ENCODE data around the gene GHITM. TPM values are rescaled to one million over a fixed set of nuclear protein-coding genes. Genes with fewer than 3 reads are reported as not detected.

The GHITM gene
- total and polyA plus RNA-seq, 2 of the 13 experiments (the other 11 are each of a cell fraction or from before 2014, with no cell fraction given): 163 to 212 TPM

GRCh38 chr10:84177541-84178141 is 38.3 kb downstream of the GHITM start:
- Histone ChIP-seq H3K27me3 (ENCODE audit: control insufficient read depth in 1 of 2, insufficient read depth in 2 of 2, low read length in 2 of 2) (peaks cover 0 to 6% of the 10 kb centered on the region in 2 experiments; a peak in 3 of 5 replicates), H3K4me3 (replicated peaks in 1 of 3; ENCODE audit: insufficient read depth in 1 of 3, low read depth in 2 of 3, low read length in 3 of 3) (no peak overlapping the region), H3K4me2 (ENCODE audit: low read depth, low read length) (no peak overlapping the region), H4K20me1 (ENCODE audit: insufficient read depth, low read length) (no peaks in the 10 kb centered on the region), H3K9me3 (ENCODE audit: low read length) (no peaks in the 10 kb centered on the region), H3K36me3 (replicated peaks in 1 of 2; ENCODE audit: control insufficient read depth in 1 of 2, insufficient read depth in 2 of 2, low read length in 2 of 2) (no peaks in the 10 kb centered on the region), H2AFZ (ENCODE audit: low read length) (no peak overlapping the region), H3K4me1 (ENCODE audit: insufficient read depth, low read length) (peaks cover 5% of the 10 kb centered on the region), H3K79me2 (ENCODE audit: insufficient read depth, low read length) (no peaks in the 10 kb centered on the region), H3K27ac (ENCODE audit: extremely low read length, insufficient read depth, low read length) (no peak overlapping the region), H3K9ac (ENCODE audit: insufficient read depth, low read depth, low read length) (no peak overlapping the region)
- POLR2A ChIA-PET: no interaction called here
- TF ChIP-seq, protein P1, sequence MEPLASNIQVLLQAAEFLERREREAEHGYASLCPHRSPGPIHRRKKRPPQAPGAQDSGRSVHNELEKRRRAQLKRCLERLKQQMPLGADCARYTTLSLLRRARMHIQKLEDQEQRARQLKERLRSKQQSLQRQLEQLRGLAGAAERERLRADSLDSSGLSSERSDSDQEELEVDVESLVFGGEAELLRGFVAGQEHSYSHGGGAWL (CRISPR knock-in tag; IDR thresholded peaks at IDR 0.05): no peak
- no peak for TF ChIP-seq HNRNPK (IDR thresholded peaks at IDR 0.05; ENCODE audit: low read depth, low read length, poor library complexity, severe bottlenecking)
- no peak for TF ChIP-seq ZFP41 (CRISPR knock-in tag; IDR thresholded peaks at IDR 0.05; ENCODE audit: borderline replicate concordance)
- TF ChIP-seq ZNF205 (CRISPR knock-in tag; IDR thresholded peaks at IDR 0.05): no peak
- no peak for TF ChIP-seq CEBPG (CRISPR knock-in tag; IDR thresholded peaks at IDR 0.05)
- no peak for TF ChIP-seq KLF6 (CRISPR knock-in tag; IDR thresholded peaks at IDR 0.05)
- no peak for TF ChIP-seq ZMAT3 (CRISPR knock-in tag; conservative IDR thresholded peaks at IDR 0.05)
- TF ChIP-seq IKZF4 (CRISPR knock-in tag; IDR thresholded peaks at IDR 0.05; ENCODE audit: borderline replicate concordance, low read depth, not compliant biosample characterization): no peak
- CTCF ChIA-PET (ENCODE audit: low intra/inter-chr PET ratio, low total read pairs): no interaction called here
- intact Hi-C loops (cut with micrococcal nuclease; ENCODE audit: unreplicated experiment) (no loop called here), in situ Hi-C loops (cut with HindIII; ENCODE audit: extremely low pct_ligation_motif_present, low pct_unique_long_range_greater_than_20kb) (no loop called here)
- DNase-seq (ENCODE audit: low spot score) (no peak), FAIRE-seq (no peak), ATAC-seq (no peak; the same call in 1 of the 3 replicates)
- no TSS peak for BruUV-seq (replicated peaks)
- 48% methylated on average over 7 of the region's 8 CpGs for WGBS (ENCODE audit: low lambda C conversion rate)

- FAIRE-seq: no peak
- WGBS (ENCODE audit: low lambda C conversion rate): 28% methylated on average over 3 of the region's 3 CpGs
- TF ChIP-seq FOXP1 (IDR thresholded peaks at IDR 0.05): 0 out of 2 replicates have a peak, but pooled peaks have one; percentile 42
- TF ChIP-seq FOXP1 (CRISPR knock-in tag; IDR thresholded peaks at IDR 0.05): no peak
- no peak for TF ChIP-seq FOXC1 (CRISPR knock-in tag; IDR thresholded peaks at IDR 0.05; ENCODE audit: borderline replicate concordance)
- no peak for TF ChIP-seq JUND (CRISPR knock-in tag; IDR thresholded peaks at IDR 0.05)
- no peak for TF ChIP-seq ZNF17 (CRISPR knock-in tag; IDR thresholded peaks at IDR 0.05)
- peak; percentile 49; the same call in 1 of the 2 replicates for TF ChIP-seq JUNB (CRISPR knock-in tag; IDR thresholded peaks at IDR 0.05; ENCODE audit: borderline replicate concordance)
Measured at GRCh38 chr10:84178160-84178609, 38.9 kb downstream of the GHITM start.

More at GRCh38 chr10:84178160-84178609, 38.9 kb downstream of the GHITM start:
- peaks cover 0 to under 1% of the 10 kb centered on the region in 2 experiments; a peak in 2 of 5 replicates for H3K27me3 ChIP-seq (ENCODE audit: control insufficient read depth in 1 of 2, insufficient read depth in 2 of 2, low read length in 2 of 2)
- BruUV-seq (replicated peaks): no TSS peak
- ATAC-seq (no peak), DNase-seq (ENCODE audit: low spot score) (no peak)
- H3K27ac ChIP-seq (ENCODE audit: extremely low read length, insufficient read depth, low read length): no peak overlapping the region
- no peak overlapping the region for H3K4me2 ChIP-seq (ENCODE audit: low read depth, low read length)
- no peak overlapping the region for H3K9ac ChIP-seq (ENCODE audit: insufficient read depth, low read depth, low read length)
- H3K79me2 ChIP-seq (ENCODE audit: insufficient read depth, low read length): no peaks in the 10 kb centered on the region
- H3K4me1 ChIP-seq (ENCODE audit: insufficient read depth, low read length): no peaks in the 10 kb centered on the region; the same call in 1 of the 2 replicates
- POLR2A ChIA-PET: no interaction called here
- CTCF ChIA-PET (ENCODE audit: low intra/inter-chr PET ratio, low total read pairs): no interaction called here
- intact Hi-C loops (cut with micrococcal nuclease; ENCODE audit: unreplicated experiment) (no loop called here), in situ Hi-C loops (cut with HindIII; ENCODE audit: extremely low pct_ligation_motif_present, low pct_unique_long_range_greater_than_20kb) (no loop called here)
- no peaks in the 10 kb centered on the region for H3K9me3 ChIP-seq (ENCODE audit: low read length)
- H3K4me3 ChIP-seq (replicated peaks in 1 of 3; ENCODE audit: insufficient read depth in 1 of 3, low read depth in 2 of 3, low read length in 3 of 3): no peak overlapping the region
- no peaks in the 10 kb centered on the region for H4K20me1 ChIP-seq (ENCODE audit: insufficient read depth, low read length)
- H3K36me3 ChIP-seq (replicated peaks in 1 of 2; ENCODE audit: control insufficient read depth in 1 of 2, insufficient read depth in 2 of 2, low read length in 2 of 2): no peaks in the 10 kb centered on the region
- no peak overlapping the region for H2AFZ ChIP-seq (ENCODE audit: low read length)

Data from HepG2 (cell line).